Measurements from ENCODE around the gene RPS28.
"Not testable (repeated sequence)": the region's sequence is repeated elsewhere in the genome, so short reads cannot be mapped to it uniquely, and the experiment has no call there.

Gene RPS28

GRCh38 chr19:8321067-8321985 is at the start of gene RPS28, which contains the start of gene NDUFA7:
Gene RPS28 (plus strand): TSS chr19:8321496. CDS start chr19:8321531, 35 bp downstream.
Gene NDUFA7 (minus strand): TSS chr19:8321375. CDS start chr19:8321358, 17 bp downstream.
- peak; percentile 88 for DNase-seq

- DNase-seq: not testable (repeated sequence)
Observed at GRCh38 chr19:8276508-8276907, 44.8 kb upstream of the RPS28 start.

- DNase-seq: not testable (repeated sequence)
Observed at GRCh38 chr19:8291337-8291736, 30.0 kb upstream of the RPS28 start.

GRCh38 chr19:8302357-8302691 is 19.0 kb upstream of the RPS28 start:
- no peak for DNase-seq

GRCh38 chr19:8302734-8303133 is 18.6 kb upstream of the RPS28 start:
- no peak for DNase-seq

- DNase-seq: no peak
Observed at GRCh38 chr19:8304841-8305621, 16.3 kb upstream of the RPS28 start.

- DNase-seq: no peak
Observed at GRCh38 chr19:8305798-8306197, 15.5 kb upstream of the RPS28 start.

- DNase-seq: no peak
Observed at GRCh38 chr19:8306235-8307054, 14.9 kb upstream of the RPS28 start.

GRCh38 chr19:8307400-8307964 is 13.8 kb upstream of the RPS28 start:
- no peak for DNase-seq

- peak; percentile 75 for DNase-seq
Observed at GRCh38 chr19:8307965-8308866, 13.1 kb upstream of the RPS28 start, which contains the start of gene CD320. Gene CD320 (minus strand): TSS chr19:8308358. CDS start chr19:8308290, 68 bp downstream.

- DNase-seq: no peak
Observed at GRCh38 chr19:8308891-8309291, 12.4 kb upstream of the RPS28 start.

- no peak for DNase-seq
Observed at GRCh38 chr19:8310342-8311055, 10.8 kb upstream of the RPS28 start.

GRCh38 chr19:8311461-8312260 is 9.6 kb upstream of the RPS28 start:
- no peak for DNase-seq

- DNase-seq: not testable (repeated sequence)
Observed at GRCh38 chr19:8314981-8315640, 6.2 kb upstream of the RPS28 start.

GRCh38 chr19:8316351-8317125 is 4.8 kb upstream of the RPS28 start:
- no peak for DNase-seq

- DNase-seq: not testable (repeated sequence)
Observed at GRCh38 chr19:8318835-8319234, 2.5 kb upstream of the RPS28 start.

- no peak for DNase-seq
Observed at GRCh38 chr19:8319807-8320520, 1.3 kb upstream of the RPS28 start.
